Coronary artery (tissue), 2 donors: Measurements from ENCODE around the gene CACNA2D2.

Source experiments
- DNase-seq: peaks from one replicate; pipeline ENCODE4 v3.0.0-alpha.2; 2017; ENCODE audit warnings: low spot score
- H3K27ac ChIP-seq, 2 donors: fragments of 200-600 bp; sonication (generic); one replicate each; pipeline ENCODE4 v1.5.1; 2016 to 2019
- H3K4me3 ChIP-seq: fragments of 200-600 bp; sonication (generic); 2 replicates; pipeline ENCODE4 v1.5.1; 2016; ENCODE audit warnings: mild to moderate bottlenecking, moderate library complexity
- TF ChIP-seq, protein P1 (sequence below): fragments of 200-600 bp; sonication (generic); IDR thresholded peaks from one replicate; pipeline ENCODE4 v1.5.1; 2019; ENCODE audit warnings: antibody characterized with exemption

The CACNA2D2 gene

DNA sequence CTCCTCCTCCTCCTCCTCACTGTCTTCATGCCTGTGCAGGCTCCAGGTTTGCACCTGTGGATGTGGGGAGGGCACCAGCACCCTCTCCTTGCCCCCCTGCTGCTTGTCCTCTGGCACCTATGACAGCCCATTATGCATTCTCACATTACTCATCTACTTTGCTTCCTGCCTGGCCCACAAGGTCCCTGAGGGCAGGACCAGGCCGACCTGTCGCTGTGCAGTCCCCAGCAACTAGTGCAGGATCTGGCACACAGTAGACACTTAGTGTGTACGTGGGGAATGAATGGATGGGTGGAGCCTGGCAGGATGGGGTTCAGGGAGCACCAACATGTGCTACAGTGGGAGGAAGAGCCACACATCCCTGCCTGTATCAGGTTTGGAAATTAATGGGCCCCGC, 85.8 kb downstream of the CACNA2D2 start:
- H3K27ac ChIP-seq = no peak overlapping the region

DNA sequence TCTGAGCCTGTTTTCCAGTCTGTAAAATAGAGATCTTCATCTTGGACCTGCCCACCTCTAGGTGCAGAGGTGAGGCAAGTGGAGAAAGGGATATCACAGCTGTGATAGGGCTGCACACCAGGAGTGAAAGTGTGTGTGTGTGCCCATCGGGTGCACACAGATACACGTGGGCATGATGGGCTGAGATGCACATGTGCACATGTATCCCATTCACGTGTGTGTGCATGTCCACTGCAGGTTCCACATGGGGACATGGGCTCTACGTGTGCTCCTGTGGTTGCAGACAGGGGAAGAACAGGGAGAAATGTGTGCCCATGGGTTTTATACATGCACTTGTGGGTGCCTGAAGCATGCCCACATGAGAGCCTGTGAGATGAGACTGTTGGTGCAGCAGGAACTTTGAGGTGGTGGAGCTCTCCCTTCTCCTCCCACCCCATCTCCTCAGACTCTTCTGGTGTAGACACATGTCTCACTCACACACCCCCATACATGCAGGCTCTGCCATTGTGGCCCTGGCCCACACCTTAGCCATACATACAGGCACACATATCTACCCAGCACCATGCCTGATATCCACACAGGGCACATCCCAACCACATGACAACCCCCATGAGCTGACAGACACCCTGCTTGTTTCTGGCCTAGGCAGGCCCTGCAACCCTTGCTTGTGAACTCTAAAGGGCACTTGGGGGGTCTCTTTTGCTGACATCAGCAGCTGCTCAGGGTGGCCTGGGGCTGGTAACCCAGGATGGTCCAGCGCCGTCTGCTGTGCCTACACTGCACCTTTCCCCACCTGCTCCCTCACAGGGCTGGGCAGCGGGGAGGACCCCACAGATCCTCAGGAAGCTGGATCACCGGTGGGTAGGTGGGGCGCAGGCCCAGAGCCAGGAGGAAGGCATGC, 86.4 kb downstream of the CACNA2D2 start:
- no peak overlapping the region for H3K4me3 ChIP-seq
- H3K27ac ChIP-seq = no peak overlapping the region
- DNase-seq = no peak
- TF ChIP-seq, protein P1, sequence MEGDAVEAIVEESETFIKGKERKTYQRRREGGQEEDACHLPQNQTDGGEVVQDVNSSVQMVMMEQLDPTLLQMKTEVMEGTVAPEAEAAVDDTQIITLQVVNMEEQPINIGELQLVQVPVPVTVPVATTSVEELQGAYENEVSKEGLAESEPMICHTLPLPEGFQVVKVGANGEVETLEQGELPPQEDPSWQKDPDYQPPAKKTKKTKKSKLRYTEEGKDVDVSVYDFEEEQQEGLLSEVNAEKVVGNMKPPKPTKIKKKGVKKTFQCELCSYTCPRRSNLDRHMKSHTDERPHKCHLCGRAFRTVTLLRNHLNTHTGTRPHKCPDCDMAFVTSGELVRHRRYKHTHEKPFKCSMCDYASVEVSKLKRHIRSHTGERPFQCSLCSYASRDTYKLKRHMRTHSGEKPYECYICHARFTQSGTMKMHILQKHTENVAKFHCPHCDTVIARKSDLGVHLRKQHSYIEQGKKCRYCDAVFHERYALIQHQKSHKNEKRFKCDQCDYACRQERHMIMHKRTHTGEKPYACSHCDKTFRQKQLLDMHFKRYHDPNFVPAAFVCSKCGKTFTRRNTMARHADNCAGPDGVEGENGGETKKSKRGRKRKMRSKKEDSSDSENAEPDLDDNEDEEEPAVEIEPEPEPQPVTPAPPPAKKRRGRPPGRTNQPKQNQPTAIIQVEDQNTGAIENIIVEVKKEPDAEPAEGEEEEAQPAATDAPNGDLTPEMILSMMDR = no peak

More for the DNA sequence above, 85.8 kb downstream of the CACNA2D2 start:
- TF ChIP-seq, protein P1 = no peak
- no peak for DNase-seq
- H3K4me3 ChIP-seq = no peak overlapping the region

DNA sequence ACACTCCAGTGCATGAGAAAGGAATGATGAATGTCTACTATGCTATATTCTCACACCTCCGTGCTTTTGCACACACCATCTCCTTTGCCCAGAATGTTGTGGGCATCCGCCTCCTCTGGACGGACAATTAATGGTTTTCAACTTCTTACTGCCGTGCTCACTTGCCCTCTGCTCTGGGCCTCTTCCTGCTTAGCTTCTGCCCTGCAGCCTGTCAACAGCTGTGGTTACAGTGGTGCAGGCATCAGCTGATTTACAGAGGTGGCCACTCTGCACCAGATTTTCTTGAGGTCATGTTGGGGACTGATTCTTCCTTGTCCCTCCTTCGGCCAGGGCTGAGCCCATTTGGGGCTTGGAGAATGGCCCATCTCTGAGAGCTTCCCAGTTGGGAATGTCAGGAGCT, 87.6 kb downstream of the CACNA2D2 start:
- TF ChIP-seq, protein P1 = no peak
- Histone ChIP-seq H3K4me3 (no peak overlapping the region), H3K27ac (no peak overlapping the region)
- no peak for DNase-seq

DNA sequence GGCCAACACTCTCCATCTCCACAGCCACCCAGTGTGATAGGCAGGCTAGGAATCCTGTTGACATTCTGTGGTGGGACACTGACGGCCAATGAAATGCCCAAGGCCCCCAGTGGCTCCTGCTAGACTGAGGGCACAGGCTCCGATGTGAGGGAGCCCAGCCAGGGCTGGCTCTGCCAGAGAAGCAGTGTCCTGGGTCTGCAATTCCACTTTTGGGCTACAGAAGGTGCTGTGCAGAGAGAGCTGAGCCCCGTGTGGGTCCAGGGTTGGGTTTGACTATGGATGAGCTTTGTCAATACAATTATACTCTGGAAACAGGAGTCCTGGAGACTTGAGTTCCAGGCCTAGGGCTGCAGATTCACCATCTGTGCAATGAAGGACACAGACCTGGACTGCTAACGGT, 88.4 kb downstream of the CACNA2D2 start:
- Histone ChIP-seq H3K4me3 (no peak overlapping the region), H3K27ac (no peak overlapping the region)
- TF ChIP-seq, protein P1 = no peak
- no peak for DNase-seq

DNA sequence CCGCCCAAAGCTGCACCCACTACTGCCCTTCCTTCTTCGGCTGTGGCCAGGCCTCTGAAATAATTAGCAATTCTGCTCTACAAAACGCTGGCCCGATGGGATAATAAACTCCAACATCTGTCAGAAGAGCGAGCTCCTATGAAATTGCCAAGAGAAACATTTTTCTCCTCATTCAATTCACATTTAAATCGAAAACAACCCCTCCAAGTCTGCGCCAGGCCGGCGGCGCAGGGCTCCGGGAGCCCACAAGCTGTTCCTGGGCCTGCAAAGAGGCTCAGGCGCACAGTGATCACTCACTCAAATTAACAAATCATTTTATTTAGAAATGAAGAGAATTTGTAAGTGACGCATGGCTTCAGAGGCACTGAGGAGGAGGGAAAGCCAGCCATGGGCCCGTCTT, 88.8 kb downstream of the CACNA2D2 start:
- TF ChIP-seq, protein P1 = no peak
- Histone ChIP-seq H3K4me3 (no peak overlapping the region), H3K27ac (no peak overlapping the region)
- DNase-seq = no peak

DNA sequence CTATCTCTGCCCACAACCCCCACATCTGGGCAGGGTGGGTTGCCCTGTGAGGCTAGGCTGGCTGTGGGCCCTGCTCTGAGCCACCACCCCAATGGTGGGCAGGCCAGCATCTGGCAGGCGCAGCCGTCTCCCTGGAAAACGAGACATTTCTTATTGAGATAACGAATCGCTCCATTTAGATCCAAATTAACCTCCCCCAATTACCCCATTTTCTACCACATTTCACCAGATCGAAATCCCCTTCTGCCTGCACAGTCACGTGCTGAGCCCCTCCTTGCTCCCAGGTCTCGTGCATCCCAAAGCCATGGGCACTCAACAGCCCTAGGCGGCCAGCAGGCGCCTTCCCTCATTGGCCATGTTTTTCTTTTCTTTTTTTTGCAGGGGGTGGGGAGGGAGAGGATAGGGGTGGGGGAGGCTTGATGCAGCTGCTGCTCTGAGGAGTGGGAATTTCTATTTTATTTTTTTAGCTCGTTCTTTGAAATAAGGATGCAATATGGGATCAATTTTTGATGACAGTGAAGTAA, 91.1 kb downstream of the CACNA2D2 start:
- TF ChIP-seq, protein P1 = no peak
- Histone ChIP-seq H3K27ac (no peak overlapping the region), H3K4me3 (no peak overlapping the region)
- no peak for DNase-seq

DNA sequence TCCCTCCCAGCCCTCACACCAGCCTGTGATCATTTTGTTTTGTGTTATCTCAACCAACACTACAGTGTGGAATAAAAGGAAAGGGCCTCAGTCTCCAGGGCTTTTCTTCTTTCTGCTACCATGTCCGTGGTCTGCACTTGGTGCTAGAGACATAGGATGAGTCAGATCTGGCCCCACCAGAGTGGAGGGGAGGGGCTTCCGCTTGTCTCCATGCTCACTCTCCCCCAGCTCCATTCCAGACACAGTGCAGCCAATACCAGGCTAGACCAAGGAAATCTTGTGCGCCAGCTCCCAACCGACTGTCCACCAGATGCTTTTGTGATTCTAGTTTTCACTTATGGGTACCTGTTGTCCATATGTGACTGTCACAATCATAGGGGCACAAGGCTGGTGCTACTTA, 92.2 kb downstream of the CACNA2D2 start:
- TF ChIP-seq, protein P1 = no peak
- Histone ChIP-seq H3K27ac (no peak overlapping the region), H3K4me3 (no peak overlapping the region)
- DNase-seq = no peak
